Astrocyte (in vitro differentiated cells and primary cell): ENCODE data around the gene ANAPC1. TPM values are rescaled to one million over a fixed set of nuclear protein-coding genes. Genes with fewer than 3 reads are reported as not detected.

Experiments used
- DNase-seq: peaks from one replicate; pipeline ENCODE4 v3.0.0-alpha.2; 2010; ENCODE audit warnings: low read depth
- FAIRE-seq: peaks from 2 replicates; lab custom pipeline; 2011; peaks lifted over from hg19 to GRCh38; lab: Jason Lieb, UNC
- H2AFZ ChIP-seq: 2 replicates; pipeline ENCODE4 v1.6.0; 2012; ENCODE audit warnings: low read depth, low read length, inconsistent platforms
- H3K27ac ChIP-seq: 2 replicates; pipeline ENCODE4 v1.5.1; 2011; ENCODE audit warnings: low read depth, low read length, inconsistent platforms
- H3K27me3 ChIP-seq: 2 replicates; pipeline ENCODE4 v1.6.0; 2011; ENCODE audit warnings: low read length, inconsistent platforms; ENCODE audit not compliant: insufficient read depth
- H3K36me3 ChIP-seq: 2 replicates; pipeline ENCODE4 v1.5.1; 2011; ENCODE audit warnings: low read length, inconsistent platforms; ENCODE audit not compliant: insufficient read depth
- H3K4me1 ChIP-seq: 2 replicates; pipeline ENCODE4 v1.5.1; 2011; ENCODE audit warnings: low read length, inconsistent platforms; ENCODE audit not compliant: insufficient read depth
- H3K4me2 ChIP-seq: 2 replicates; pipeline ENCODE4 v1.6.0; 2012; ENCODE audit warnings: low read length, inconsistent platforms
- H3K4me3 ChIP-seq: 2 replicates; pipeline ENCODE4 v1.5.1; 2011; ENCODE audit warnings: low read depth, mild to moderate bottlenecking, low read length, inconsistent platforms; ENCODE audit not compliant: insufficient read depth
- H3K79me2 ChIP-seq: 2 replicates; pipeline ENCODE4 v1.6.0; 2012; ENCODE audit warnings: mild to moderate bottlenecking, low read length, inconsistent platforms; ENCODE audit not compliant: insufficient read depth
- H3K9ac ChIP-seq: 2 replicates; pipeline ENCODE4 v1.6.0; 2012; ENCODE audit warnings: mild to moderate bottlenecking, low read length, inconsistent platforms
- H3K9me3 ChIP-seq: 2 replicates; pipeline ENCODE4 v1.5.1; 2012; ENCODE audit warnings: low read depth, mild to moderate bottlenecking, low read length, inconsistent platforms; ENCODE audit not compliant: insufficient read depth
- H4K20me1 ChIP-seq: 2 replicates; pipeline ENCODE4 v1.6.0; 2012; ENCODE audit warnings: low read length, inconsistent platforms; ENCODE audit not compliant: insufficient read depth
- H3K27ac Mint-ChIP-seq: one replicate; pipeline ENCODE4 v1.8.0; 2021; ENCODE audit warnings: mild to moderate bottlenecking, mixed read lengths; ENCODE audit not compliant: unreplicated experiment
- H3K27me3 Mint-ChIP-seq: one replicate; pipeline ENCODE4 v1.8.0; 2021; ENCODE audit warnings: low read depth, mixed read lengths; ENCODE audit not compliant: unreplicated experiment
- H3K36me3 Mint-ChIP-seq: one replicate; pipeline ENCODE4 v1.8.0; 2021; ENCODE audit warnings: low read depth, mixed read lengths; ENCODE audit not compliant: unreplicated experiment
- H3K4me1 Mint-ChIP-seq: one replicate; pipeline ENCODE4 v1.8.0; 2021; ENCODE audit warnings: low read depth, mixed read lengths; ENCODE audit not compliant: unreplicated experiment
- H3K4me3 Mint-ChIP-seq: one replicate; pipeline ENCODE4 v1.8.0; 2021; ENCODE audit warnings: mild to moderate bottlenecking, moderate library complexity, mixed read lengths; ENCODE audit not compliant: unreplicated experiment
- H3K9me3 Mint-ChIP-seq: one replicate; pipeline ENCODE4 v1.8.0; 2021; ENCODE audit warnings: mild to moderate bottlenecking, mixed read lengths; ENCODE audit not compliant: unreplicated experiment
- EZH2 ChIP-seq: IDR thresholded peaks from 2 replicates; pipeline ENCODE4 v1.6.1; 2012; ENCODE audit warnings: mild to moderate bottlenecking, low read length, inconsistent platforms; ENCODE audit not compliant: insufficient read depth
- total RNA-seq: library from RNA; stranded (reverse); gene quantifications from 2 replicates; pipeline ENCODE4 v1.2.1, GENCODE V29; 2021
- TF ChIP-seq, protein P1 (sequence below): IDR thresholded peaks from 2 replicates; pipeline ENCODE4 v1.5.1; 2011; ENCODE audit warnings: low read depth, mild to moderate bottlenecking, inconsistent platforms, low read length, moderate library complexity; ENCODE audit not compliant: insufficient read depth

ANAPC1 gene
- total RNA-seq, 1 donor from 2014 or later: 40.7 TPM

DNA sequence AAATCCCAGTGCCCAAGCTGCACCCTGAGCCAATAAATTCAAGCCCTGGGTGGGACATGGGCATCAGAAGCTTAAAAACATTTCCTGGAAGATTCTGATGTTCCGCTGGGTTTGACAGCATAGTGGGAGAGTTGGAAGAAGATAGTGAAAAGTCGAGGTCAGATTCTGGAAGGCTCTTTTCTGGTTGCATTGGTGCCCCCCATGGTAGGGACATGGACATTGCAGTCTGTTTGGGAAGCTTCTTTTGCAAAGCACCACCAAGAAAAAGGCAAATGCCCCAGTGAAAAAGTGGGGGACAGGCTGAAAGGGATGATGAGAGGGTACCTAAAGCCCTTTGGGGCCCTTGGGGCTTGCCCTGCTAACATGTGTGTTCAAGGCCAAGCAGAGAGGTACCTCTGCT, 35.4 kb upstream of the ANAPC1 start:
- DNase-seq: no peak
- no peak for FAIRE-seq
- no peak overlapping the region for H3K27ac ChIP-seq
- H3K4me2 ChIP-seq: no peak overlapping the region
- no peaks in the 10 kb centered on the region for H4K20me1 ChIP-seq
- H3K9me3 ChIP-seq: no peaks in the 10 kb centered on the region
- H3K36me3 Mint-ChIP-seq: peaks cover 4% of the 10 kb centered on the region
- H3K4me1 ChIP-seq: peaks cover 4% of the 10 kb centered on the region
- no peak for TF ChIP-seq EZH2
- TF ChIP-seq, protein P1, sequence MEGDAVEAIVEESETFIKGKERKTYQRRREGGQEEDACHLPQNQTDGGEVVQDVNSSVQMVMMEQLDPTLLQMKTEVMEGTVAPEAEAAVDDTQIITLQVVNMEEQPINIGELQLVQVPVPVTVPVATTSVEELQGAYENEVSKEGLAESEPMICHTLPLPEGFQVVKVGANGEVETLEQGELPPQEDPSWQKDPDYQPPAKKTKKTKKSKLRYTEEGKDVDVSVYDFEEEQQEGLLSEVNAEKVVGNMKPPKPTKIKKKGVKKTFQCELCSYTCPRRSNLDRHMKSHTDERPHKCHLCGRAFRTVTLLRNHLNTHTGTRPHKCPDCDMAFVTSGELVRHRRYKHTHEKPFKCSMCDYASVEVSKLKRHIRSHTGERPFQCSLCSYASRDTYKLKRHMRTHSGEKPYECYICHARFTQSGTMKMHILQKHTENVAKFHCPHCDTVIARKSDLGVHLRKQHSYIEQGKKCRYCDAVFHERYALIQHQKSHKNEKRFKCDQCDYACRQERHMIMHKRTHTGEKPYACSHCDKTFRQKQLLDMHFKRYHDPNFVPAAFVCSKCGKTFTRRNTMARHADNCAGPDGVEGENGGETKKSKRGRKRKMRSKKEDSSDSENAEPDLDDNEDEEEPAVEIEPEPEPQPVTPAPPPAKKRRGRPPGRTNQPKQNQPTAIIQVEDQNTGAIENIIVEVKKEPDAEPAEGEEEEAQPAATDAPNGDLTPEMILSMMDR: peak; percentile 7
- H3K9ac ChIP-seq: no peak overlapping the region
- H3K4me3 Mint-ChIP-seq: no peak overlapping the region
- H3K27ac Mint-ChIP-seq: no peak overlapping the region
- H3K4me3 ChIP-seq: no peak overlapping the region
- H3K9me3 Mint-ChIP-seq: no peaks in the 10 kb centered on the region
- peaks cover 5% of the 10 kb centered on the region for H3K27me3 ChIP-seq
- no peaks in the 10 kb centered on the region for H3K27me3 Mint-ChIP-seq
- H3K4me1 Mint-ChIP-seq: peaks cover 7% of the 10 kb centered on the region
- no peak overlapping the region for H2AFZ ChIP-seq
- H3K79me2 ChIP-seq: no peaks in the 10 kb centered on the region
- H3K36me3 ChIP-seq: no peaks in the 10 kb centered on the region

DNA sequence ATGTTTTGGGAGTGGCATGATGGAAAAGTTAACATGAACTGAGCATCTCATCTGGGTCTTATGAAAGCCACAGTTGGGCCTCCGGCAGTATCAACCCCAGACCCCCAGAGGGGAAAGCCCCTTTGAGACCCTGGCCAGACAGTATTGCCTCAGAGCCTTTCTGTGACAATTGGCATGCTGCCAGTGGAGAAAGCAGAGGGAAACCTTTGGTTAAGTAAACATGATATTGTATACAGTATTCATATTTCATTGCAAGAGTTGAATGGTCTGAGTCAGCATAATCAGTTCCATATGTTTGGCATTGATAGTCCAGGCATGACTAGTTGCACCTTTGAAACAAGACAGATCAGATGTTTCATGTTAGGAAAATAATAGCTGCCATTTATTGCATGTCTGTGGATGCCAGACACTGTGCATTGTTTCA, 34.4 kb upstream of the ANAPC1 start:
- FAIRE-seq: no peak
- no peak overlapping the region for H3K4me3 ChIP-seq
- peaks cover 4% of the 10 kb centered on the region for H3K4me1 ChIP-seq

DNA sequence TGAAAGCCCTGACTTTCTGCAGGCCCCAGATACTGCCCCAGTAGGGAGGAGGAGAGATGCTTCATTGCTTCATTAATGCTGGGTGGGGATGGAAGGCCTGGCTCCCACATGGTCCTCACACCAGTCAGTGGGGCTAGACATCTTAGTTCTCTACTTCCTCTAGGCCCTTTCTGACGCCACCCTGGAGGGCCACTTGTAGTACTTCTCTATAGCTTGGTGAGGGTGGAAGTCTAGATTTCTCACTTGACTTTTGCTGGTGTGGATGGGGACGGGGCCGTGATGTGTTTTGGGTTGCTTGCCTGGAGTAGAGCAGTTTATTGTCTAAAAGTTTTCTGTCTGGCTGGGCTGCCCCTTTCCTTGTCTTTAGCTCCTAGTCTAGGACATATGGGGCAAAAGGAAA, 33.1 kb upstream of the ANAPC1 start:
- no peak overlapping the region for H2AFZ ChIP-seq
- H3K4me1 ChIP-seq: peaks cover 4% of the 10 kb centered on the region
- H3K27me3 ChIP-seq: peaks cover 5% of the 10 kb centered on the region
- Mint-ChIP-seq H3K27me3 (no peaks in the 10 kb centered on the region), H3K36me3 (no peaks in the 10 kb centered on the region), H3K27ac (no peak overlapping the region), H3K4me3 (no peak overlapping the region), H3K4me1 (peaks cover 7% of the 10 kb centered on the region), H3K9me3 (no peaks in the 10 kb centered on the region)
- no peak overlapping the region for H3K9ac ChIP-seq
- H3K36me3 ChIP-seq: no peaks in the 10 kb centered on the region
- H3K4me3 ChIP-seq: no peak overlapping the region
- no peaks in the 10 kb centered on the region for H4K20me1 ChIP-seq
- no peaks in the 10 kb centered on the region for H3K9me3 ChIP-seq
- H3K27ac ChIP-seq: no peak overlapping the region
- H3K79me2 ChIP-seq: no peaks in the 10 kb centered on the region
- no peak overlapping the region for H3K4me2 ChIP-seq
- TF ChIP-seq, protein P1: no peak
- no peak for TF ChIP-seq EZH2
- FAIRE-seq (no peak), DNase-seq (no peak)

More for the DNA sequence above, 34.4 kb upstream of the ANAPC1 start:
- Mint-ChIP-seq H3K4me1 (peaks cover 7% of the 10 kb centered on the region), H3K9me3 (no peaks in the 10 kb centered on the region), H3K27me3 (no peaks in the 10 kb centered on the region), H3K4me3 (no peak overlapping the region), H3K27ac (peak overlapping the region; percentile 62), H3K36me3 (peaks cover 4% of the 10 kb centered on the region)
- Histone ChIP-seq H3K79me2 (no peaks in the 10 kb centered on the region), H4K20me1 (no peaks in the 10 kb centered on the region), H3K27me3 (peaks cover 5% of the 10 kb centered on the region), H3K27ac (no peak overlapping the region), H3K4me2 (no peak overlapping the region), H3K9me3 (no peaks in the 10 kb centered on the region), H3K9ac (no peak overlapping the region), H2AFZ (no peak overlapping the region), H3K36me3 (no peaks in the 10 kb centered on the region)
- no peak for TF ChIP-seq EZH2
- TF ChIP-seq, protein P1: no peak
- DNase-seq: peak; percentile 80
